ENCODE data around the gene BRF1.

GRCh38 chr14:105169776-105170655, 130.8 kb downstream of the BRF1 start:
- no peak for TF ChIP-seq RAD21 (IDR thresholded peaks at IDR 0.05 in 1 of 2, conservative IDR thresholded peaks at IDR 0.05 in 1 of 2; ENCODE audit: low read depth in 2 of 2, low read length in 2 of 2)
- no peak for TF ChIP-seq CHD2 (IDR thresholded peaks at IDR 0.05; ENCODE audit: low read length)
- TF ChIP-seq ATF3 (IDR thresholded peaks at IDR 0.05; ENCODE audit: insufficient read depth, low read depth, low read length), result no peak
- TF ChIP-seq CREB1 (IDR thresholded peaks at IDR 0.05), result no peak
- TF ChIP-seq POLR2A (IDR thresholded peaks at IDR 0.05; ENCODE audit: control extremely low read depth in 1 of 2, low read depth in 2 of 2, low read length in 2 of 2), result no peak
- no peak for TF ChIP-seq CTCF (IDR thresholded peaks at IDR 0.05; ENCODE audit: control extremely low read depth in 1 of 3, insufficient read depth in 1 of 3, low read depth in 1 of 3, low read length in 3 of 3)
- no peak for TF ChIP-seq CEBPB (IDR thresholded peaks at IDR 0.05; ENCODE audit: low read depth, low read length)
- TF ChIP-seq POLR2AphosphoS5 (IDR thresholded peaks at IDR 0.05; ENCODE audit: low read depth, low read length), result no peak
- TF ChIP-seq EZH2 (IDR thresholded peaks at IDR 0.05; ENCODE audit: low read depth, low read length, severe bottlenecking), result no peak
- TF ChIP-seq JUND (IDR thresholded peaks at IDR 0.05; ENCODE audit: low read length), result no peak
- TF ChIP-seq YY1 (IDR thresholded peaks at IDR 0.05; ENCODE audit: low read depth, low read length), result no peak
- TF ChIP-seq SRF (IDR thresholded peaks at IDR 0.05; ENCODE audit: low read depth, low read length), result no peak
- no peak for TF ChIP-seq KDM1A (IDR thresholded peaks at IDR 0.05; ENCODE audit: borderline replicate concordance, low read length)
